Mesenteric fat pad (tissue), 1 donor: Measurements from ENCODE around the gene STAB1. TPM values are rescaled to one million over a fixed set of nuclear protein-coding genes. Genes with fewer than 3 reads are reported as not detected.

ENCODE experiments used
- DNase-seq: peaks from one replicate; pipeline ENCODE4 v3.0.0-alpha.2; 2020; ENCODE audit warnings: low spot score
- total RNA-seq: library from RNA; stranded (reverse); fragmentation: NEBNext Ultra II Directional; extraction: Animal tissue kit (Norgen Biotek cat#: 25700); gene quantifications from one replicate; pipeline ENCODE4 v1.2.1, GENCODE V29; 2021
- donor health status: DM: yes; HTN: yes; CAD: no.

Gene STAB1
- total RNA-seq, 1 donor from 2014 or later = 557 TPM

DNA sequence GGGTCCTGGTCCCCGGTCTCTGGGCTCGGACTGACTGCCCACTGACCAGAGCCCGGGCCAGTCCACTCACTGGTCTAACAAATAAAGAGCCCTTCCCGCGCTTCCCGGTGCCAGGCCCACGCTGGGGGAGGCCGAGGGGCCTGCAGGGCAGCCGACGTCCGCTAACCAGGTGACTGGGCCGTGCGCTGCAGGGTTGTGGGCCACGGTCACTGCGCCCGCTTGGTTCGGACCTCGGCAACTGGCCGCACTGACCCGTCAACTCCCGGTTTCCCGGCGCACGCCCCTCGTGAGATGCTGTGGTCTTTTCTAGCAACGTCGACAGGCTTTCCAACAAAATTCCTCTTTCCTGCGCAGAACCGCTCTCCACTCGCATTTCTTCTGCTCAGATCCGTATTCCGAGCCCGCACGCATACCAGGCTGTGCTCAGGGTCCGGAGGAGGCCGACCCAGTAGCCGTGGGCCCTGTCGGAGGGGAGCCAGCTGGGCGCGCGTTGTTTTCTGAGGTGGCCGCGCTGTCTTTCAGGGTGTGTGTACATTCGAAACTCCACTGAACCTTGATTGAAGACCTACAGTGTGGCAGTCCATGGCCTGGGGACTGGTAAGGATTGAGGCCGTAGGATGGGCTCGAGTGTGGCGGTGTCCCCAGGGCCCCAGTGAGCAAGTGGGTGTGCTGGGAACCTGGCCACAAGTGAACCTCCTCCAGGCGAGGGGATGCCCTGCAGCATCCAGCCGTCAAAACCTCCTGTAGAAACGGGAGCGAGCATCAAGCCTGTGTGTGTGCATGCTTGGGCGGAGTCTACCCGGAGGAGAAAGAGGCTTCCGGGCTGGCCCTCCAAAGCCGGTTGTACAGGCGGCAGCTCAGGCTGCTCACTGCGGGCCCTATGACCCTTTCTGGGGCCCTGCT, 39.4 kb downstream of the STAB1 start:
- DNase-seq = no peak

DNA sequence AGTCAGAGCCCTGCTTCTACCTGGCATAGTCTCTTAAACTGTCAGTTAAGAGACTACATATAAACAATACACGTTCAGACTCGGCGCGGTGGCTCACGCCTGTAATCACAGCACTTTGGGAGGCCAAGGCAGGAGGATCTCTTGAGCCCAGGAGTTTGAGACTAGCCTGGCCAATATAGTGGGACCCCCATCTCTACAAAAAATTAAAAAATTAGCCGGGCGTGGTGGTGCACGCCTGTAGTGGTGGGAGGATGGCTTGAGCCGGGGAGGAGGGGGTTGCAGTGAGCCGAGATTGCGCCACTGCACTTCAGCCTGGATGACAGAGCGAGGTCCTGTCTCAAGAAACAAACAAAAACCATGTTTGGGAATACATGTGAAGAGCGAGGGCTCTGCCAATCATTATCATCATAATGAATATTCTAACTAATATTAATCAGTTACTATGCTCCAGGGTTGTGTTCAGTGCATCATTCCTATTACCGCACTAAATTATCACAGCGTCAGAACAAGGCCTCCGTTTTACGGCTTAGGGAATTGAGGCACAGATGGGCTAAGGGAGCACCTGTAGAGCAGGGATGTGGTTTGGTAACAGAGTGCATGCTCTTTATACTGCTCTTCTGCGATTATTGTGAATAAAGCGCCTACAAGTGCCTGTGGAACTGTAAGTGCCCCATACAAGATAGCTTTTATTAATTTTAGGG, 40.4 kb downstream of the STAB1 start:
- no peak for DNase-seq

GRCh38 chr3:52536112-52536368, 40.9 kb downstream of the STAB1 start:
- DNase-seq = no peak

DNA sequence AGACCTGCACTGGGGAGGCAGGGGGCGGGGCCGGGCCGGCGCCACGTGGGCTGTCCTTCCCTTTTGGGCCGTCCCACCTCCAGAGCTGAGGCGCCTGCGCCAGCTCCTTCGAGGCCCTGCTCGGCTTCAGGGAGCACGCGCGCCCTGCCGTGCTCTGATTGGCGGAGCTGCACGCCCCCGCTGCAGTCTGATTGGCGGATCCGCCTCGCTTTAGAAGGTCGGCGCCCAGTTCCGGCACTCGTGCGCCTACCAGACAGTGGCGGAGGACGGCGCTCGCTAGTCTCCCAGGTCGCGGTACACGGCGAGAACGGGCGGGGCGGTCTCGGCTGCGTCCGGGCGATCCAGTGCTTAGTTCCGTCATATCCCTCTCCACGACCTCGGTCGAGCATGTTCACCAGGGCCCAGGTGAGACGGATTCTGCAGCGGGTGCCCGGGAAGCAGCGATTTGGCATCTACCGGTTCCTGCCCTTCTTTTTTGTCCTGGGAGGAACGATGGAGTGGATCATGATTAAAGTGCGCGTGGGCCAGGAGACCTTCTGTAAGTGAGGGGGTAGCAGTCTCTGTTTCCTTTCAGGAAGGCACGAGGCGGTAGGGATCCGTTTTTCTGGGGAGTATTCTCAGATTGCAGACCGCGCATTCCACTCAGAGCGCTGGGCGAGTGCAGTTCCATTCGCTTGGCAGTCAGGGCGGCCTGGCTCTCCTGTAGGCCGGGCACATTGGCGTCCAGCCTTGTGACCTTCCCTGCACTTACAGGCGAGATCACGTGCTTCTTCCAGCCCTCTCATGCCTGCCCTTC, 41.4 kb downstream of the STAB1 start, which contains the start of gene UQCC5:
TSS of gene UQCC5 (plus strand) at position 237 of the 796 bp plus-strand sequence. CDS start at position 388, 151 bp downstream.
- DNase-seq = peak; percentile 99

DNA sequence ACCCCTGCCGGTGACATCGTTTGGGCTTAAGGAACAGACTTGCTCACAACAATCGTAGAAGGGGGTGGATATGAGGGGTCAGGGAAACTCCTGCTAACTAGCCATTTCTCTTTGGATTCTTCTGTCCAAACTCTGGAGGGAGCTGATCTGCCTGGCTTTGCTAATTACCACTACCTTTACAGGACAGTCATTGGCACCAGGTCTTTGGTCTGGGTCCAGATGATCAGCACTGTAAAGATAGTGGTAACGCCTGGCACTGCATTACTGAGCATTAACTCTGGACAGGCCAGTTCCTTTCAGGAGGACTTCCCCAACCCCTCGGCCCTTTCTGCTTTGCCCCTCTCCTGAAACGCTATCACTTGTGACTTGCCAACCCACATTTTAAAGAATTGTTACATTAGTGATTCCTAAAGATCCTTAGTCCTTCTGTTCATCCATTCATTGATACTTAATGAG, 42.1 kb downstream of the STAB1 start:
- no peak for DNase-seq

DNA sequence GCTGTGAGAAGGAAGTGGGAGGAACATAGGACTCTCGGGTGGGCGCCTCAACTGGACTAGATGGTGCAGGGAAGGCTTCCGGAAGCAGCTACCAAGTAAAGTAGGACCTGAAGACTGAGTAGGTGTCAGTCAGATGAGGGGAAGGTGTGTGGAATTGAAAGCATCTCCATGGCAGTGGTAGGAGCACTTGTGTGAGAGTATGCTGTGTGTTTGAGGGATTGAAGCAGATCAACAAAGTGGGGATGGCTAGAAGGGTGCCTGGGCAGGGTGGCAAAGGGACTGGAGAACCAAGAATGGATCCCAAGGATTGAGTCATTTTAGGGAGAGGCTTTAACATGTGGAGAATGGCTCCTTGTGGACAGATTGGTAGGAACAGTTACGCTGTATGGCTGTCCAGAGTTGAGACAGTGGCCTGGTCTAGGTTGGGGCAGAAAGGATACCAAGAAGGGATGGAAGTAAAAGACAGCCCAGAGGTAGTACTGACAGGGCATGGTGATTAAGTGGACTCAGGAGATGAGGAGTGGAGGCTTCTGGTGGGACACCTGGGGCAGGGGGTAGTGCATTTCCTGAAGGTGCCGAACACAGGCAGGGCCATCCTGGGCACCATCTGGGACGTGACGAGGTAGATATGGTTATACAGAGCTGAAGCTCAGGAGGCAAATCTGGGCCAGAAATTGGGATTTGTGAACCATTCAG, 42.7 kb downstream of the STAB1 start:
- no peak for DNase-seq

DNA sequence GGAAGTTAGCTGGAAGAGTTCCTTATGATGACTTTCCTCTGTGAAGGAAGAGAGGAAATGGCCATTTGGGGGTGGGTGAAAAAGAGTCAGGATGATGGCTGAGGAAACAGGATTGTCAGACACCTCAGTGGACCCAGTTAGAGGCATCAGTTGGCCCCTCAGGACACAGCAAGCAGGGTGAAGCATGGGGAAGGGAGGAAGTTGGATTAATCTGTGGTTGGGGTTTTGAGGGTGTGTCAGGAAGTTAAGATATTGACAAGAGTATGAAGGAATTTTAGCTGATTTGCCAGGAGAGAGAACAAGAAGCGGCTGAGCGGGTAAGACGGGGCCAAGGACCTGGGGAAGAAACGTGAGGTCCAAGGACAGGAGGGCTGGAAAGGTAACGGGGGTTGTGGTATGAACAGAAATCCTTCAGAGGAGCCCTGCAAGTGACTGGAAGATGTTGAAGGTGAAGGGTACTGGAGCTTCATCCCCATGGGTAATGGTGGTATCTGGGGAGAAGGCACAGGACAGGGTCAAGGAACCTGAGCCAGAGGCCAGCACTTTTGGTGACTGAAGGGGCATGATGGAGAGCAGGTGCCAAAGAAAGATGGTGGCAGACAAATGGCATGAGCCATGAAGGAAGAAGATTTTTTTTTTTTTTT, 44.0 kb downstream of the STAB1 start:
- no peak for DNase-seq

GRCh38 chr3:52541050-52541449, 45.9 kb downstream of the STAB1 start:
- DNase-seq = no peak

DNA sequence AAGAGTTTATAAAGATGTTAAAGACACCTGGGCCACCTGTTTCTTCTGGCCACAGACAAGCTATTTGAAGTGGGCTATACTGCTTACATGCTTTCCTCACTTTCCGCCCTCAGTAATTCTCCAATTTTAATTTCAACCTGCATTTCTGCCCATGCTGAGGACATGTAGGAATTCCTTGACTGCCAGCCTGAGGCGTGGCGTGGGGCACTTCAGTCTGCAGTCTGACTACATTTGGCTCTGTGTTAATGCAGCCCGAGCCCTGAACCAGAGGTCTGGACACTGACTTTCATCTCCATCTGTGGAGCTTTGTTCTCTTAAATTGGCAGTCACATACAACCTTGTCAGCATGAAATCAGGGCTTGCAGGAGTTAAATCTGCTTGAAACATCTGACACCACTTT, 49.8 kb downstream of the STAB1 start:
- no peak for DNase-seq

DNA sequence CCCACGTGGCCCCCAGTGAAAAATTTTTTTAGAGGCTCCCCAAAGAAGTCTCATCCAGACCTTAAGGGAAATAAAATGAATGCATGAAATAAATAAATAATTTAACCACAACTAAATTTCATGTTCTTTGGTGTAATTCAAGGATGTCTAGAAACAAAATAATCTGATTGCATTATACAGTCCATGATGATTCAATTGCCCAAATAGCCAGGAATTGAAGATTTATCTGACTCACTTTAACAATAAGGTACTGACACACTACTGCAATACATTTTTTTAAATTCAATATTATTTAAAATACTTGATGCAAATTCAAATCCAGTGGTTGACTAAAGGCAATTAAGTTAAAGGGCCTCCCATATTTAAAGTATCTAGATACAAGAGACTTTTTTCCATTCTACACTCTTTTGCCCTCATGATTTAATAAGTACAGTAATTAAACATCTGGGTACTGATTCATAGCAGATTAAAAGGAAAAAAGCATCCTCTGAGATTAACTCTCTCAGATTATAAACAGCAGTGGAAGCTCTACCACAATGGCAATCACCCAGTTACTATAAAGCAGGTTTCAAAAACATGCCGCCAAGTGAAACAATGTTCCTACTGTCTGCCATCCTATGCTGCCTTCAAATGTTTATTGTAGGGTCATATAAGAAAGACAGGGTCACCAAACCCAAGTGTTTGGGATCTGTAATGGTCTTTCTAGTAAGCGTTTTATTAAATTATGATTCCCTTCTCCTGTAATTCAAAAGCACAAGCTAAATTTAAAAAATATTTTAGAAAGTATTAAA, 51.2 kb downstream of the STAB1 start:
- no peak for DNase-seq

DNA sequence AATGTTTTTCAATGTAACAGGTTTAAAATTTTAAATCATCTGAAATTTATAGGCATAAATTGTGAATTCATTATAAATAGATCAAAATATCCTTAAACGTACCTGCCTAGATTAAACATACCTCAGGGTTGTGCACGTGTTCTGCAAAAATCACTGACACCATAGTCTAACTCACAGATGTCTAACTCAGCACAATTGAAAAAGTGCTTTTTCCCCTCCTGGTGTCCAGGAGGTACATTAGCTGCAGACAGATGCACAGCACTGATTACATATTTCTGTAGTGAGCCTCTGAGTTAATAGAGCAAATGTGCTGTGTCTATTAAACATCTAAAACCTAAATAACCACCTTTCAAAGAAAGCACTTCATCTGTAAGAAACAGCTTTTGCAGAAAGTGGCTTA, 52.0 kb downstream of the STAB1 start:
- DNase-seq = no peak

- no peak for DNase-seq
Measured at GRCh38 chr3:52551118-52551517, 56.0 kb downstream of the STAB1 start.

DNA sequence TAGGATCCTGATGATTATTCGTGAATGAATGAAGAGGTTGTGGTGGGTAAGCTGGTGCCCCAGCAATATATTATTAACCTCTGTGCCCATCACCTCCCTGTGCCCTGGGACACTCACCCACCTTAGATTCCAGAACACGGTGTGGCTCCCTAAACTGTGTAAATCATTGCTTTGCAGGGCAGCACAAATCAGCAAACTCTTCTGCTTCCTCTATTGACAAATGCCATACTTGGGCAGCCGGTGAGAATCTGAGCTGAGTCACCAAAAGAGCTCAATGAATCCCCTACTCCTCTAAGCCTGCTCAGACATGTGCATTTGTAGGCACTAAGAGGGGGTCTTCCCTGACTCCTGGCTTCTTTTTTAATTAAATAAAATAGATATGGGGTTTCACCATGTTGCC, 57.0 kb downstream of the STAB1 start:
- DNase-seq = no peak

GRCh38 chr3:52554026-52554755, 59.1 kb downstream of the STAB1 start:
- no peak for DNase-seq

DNA sequence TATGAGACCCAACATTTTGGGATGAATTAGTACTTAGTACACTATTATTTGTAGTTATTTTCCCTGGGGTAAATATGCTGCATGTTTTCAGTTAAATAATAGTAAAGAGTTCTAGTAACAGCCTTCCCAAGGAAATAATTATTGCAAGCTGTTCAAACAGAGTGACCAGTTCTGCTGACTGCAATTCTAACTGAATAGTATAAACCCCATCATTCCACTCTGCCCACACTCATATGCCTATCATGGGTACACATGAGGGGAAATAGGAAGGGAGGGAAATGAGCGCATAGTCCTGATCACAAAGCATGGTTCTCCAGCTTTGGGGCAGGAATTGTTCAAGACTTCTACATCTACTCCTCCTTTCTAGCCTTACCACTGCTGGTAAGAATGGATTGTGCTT, 59.9 kb downstream of the STAB1 start:
- no peak for DNase-seq

DNA sequence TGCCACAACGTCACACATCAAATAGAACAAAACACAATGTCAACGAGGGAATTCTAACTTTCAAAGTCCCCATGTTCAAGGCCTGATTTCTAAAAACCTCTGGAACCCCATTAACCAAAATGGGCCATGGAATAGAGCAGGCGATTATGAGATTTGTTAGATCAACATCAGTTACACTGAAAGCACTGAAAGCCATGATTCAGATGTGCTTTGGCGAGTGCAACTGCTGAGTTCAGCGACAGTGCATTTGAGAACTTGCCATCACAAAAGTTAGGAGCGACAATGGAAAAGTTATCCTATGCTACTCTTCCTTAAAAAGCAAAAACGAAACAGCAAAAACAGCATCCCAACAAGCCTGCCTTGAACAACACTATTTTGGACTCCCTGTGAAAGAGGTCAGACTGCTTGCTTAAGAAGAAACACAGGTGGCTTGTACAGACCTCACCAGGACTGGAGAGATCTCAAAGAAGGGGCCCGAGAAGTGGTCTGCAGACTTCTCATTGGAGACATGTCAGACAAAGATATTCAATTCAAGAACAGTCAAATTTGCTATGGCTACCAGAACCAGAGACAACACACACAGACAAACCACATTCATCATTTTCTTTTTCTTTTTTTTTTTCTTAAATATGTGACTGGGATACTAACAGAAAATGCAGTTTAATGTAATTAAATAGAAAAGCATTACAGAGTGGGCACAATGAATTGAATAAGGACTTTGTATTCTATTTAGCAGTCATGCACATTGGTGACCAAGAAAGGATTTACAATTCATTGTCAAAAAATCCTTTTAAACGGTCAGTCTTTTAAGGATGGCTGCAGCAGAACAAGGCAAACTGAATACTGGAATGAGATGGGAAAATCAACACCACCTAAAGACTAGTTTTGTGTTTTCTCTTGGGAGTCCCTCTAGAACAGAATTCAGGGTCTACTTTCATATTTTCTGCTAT, 62.1 kb downstream of the STAB1 start:
- DNase-seq = no peak

DNA sequence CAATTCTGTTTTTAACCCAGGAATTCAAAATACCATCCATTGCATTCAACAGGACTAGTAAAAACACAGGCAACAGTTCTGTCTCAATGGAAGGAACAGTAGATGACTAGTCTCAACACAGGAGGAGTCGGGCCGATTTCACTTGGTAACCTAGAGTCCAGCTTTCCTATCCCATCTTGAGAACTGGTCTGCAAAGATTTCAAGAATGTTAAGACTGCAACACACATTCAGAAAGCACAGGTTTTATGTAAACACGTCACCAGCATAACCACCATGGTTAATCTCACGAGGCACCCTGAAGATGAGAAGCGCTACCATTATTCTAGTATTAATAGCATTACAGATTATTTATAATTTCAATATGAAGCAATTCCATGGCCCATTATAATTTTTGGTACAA, 63.3 kb downstream of the STAB1 start:
- no peak for DNase-seq
